Stimulated activated CD8-positive, alpha-beta memory T cell treated with anti-CD3 and anti-CD28 coated beads, Interleukin-7, amount 100 ng/mL, for 4 hours (primary cell): ENCODE data around the gene RNF187.

Experiments
- DNase-seq, 2 donors: peaks; one replicate each; pipeline ENCODE4 v3.0.0-alpha.2; 2020; ENCODE audit warnings: low read depth in 2 of 2

RNF187 gene

DNA sequence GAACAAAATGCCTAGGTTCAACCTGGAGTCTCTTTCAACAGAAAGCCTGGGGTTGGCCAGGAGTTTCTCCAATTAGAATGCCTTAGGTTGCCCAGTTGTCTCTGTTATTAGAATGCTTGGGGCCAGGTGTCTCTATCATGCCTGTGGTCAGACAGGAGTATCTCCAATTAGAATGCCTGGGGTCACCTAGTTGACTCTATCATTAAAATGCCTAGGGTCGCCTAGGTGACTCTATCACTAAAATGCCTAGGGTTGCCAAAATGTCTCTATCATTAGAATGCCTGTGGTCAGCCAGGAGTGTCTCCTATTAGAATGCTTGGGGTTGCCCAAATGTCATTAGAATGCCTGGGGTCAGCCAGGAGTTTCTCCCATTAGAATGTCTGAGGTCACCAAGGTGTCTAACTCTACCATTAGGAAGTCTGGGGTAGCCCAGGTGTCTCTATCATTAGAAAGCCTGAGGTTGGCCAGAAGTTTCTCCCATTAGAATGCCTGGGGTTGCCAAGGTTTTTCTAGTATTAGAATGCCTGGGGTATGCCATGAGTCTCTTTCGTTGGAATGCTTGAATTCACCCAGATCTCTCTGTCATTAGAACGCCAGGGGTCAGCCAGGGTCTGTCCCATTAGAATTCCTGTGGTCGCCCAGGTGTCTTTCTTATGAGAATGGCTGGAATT is 57.9 kb downstream of the RNF187 start:
- DNase-seq, result no peak
